ENCODE data around the gene ERVW-1. TPM values are rescaled to one million over a fixed set of nuclear protein-coding genes. Genes with fewer than 3 reads are reported as not detected.
"Not testable (repeated sequence)": the region's sequence is repeated elsewhere in the genome, so short reads cannot be mapped to it uniquely, and the experiment has no call there.

The ERVW-1 gene
- total RNA-seq (not detected), polyA plus RNA-seq (0.14 TPM)
- long read RNA-seq, donor 1: 0 reads
- long read RNA-seq, donor 2: 0 reads
- long read RNA-seq, donor 3: 0 reads
- long read RNA-seq, donor 4: 0 reads
- long read RNA-seq, donor 5, partial matches to known transcripts: 0 of 1 reads
- long read RNA-seq, donor 5, other reads (novel, unspliced or antisense): 0 of 1 reads
- long read RNA-seq, donor 6: 0 reads
- long read RNA-seq, donor 7: 0 reads
- long read RNA-seq, donor 8: 0 reads
- long read RNA-seq, donor 9: 0 reads
- long read RNA-seq, donor 10: 0 reads

- not testable (repeated sequence) for H3K4me3 ChIP-seq (ENCODE audit: low read length in 2 of 2); H3K27ac ChIP-seq (ENCODE audit: low read depth in 1 of 2, low read length in 1 of 2); DNase-seq (ENCODE audit: low read depth in 6 of 9, low spot score in 9 of 9); H3K36me3 ChIP-seq (ENCODE audit: control insufficient read depth in 2 of 2, insufficient read depth in 2 of 2, low read length in 1 of 2); H3K27me3 ChIP-seq (ENCODE audit: control insufficient read depth in 2 of 2, insufficient read depth in 1 of 2, low read length in 1 of 2); H3K9me3 ChIP-seq (ENCODE audit: control insufficient read depth in 2 of 2, insufficient read depth in 1 of 2, low read length in 1 of 2); H3K4me1 ChIP-seq (ENCODE audit: control insufficient read depth in 2 of 2, insufficient read depth in 2 of 2, low read length in 2 of 2)
- 96% methylated on average over 11 of the region's 11 CpGs for whole genome bisulfite sequencing
Measured at GRCh38 chr7:92477681-92478080, at the start of gene ERVW-1. Gene ERVW-1, minus strand, starts transcription at chr7:92477946. Its CDS starts 7,565 bp downstream, at chr7:92470381.

- no peaks in the 10 kb centered on the region for H3K27me3 ChIP-seq (ENCODE audit: control insufficient read depth in 2 of 2, insufficient read depth in 1 of 2, low read length in 1 of 2)
- H3K4me1 ChIP-seq (ENCODE audit: control insufficient read depth in 2 of 2, insufficient read depth in 2 of 2, low read length in 2 of 2): peaks cover 6 to 7% of the 10 kb centered on the region in 2 donors
- peaks cover 0 to 4% of the 10 kb centered on the region in 2 donors for H3K36me3 ChIP-seq (ENCODE audit: control insufficient read depth in 2 of 2, insufficient read depth in 2 of 2, low read length in 1 of 2)
- WGBS: 99% methylated on average over 2 of the region's 2 CpGs
- no peaks in the 10 kb centered on the region for H3K9me3 ChIP-seq (ENCODE audit: control insufficient read depth in 2 of 2, insufficient read depth in 1 of 2, low read length in 1 of 2)
- H3K27ac ChIP-seq (ENCODE audit: low read depth in 1 of 2, low read length in 1 of 2): no peak overlapping the region
- no peak overlapping the region for H3K4me3 ChIP-seq (ENCODE audit: low read length in 2 of 2)
- no peak for DNase-seq (ENCODE audit: low read depth in 6 of 9, low spot score in 9 of 9)
Measured at GRCh38 chr7:92523110-92523509, 45.4 kb upstream of the ERVW-1 start.

GRCh38 chr7:92520024-92520423 is 42.3 kb upstream of the ERVW-1 start:
- no peak overlapping the region for H3K27ac ChIP-seq (ENCODE audit: low read depth in 1 of 2, low read length in 1 of 2)
- H3K27me3 ChIP-seq (ENCODE audit: control insufficient read depth in 2 of 2, insufficient read depth in 1 of 2, low read length in 1 of 2): no peaks in the 10 kb centered on the region
- 92% methylated on average over 1 of the region's 1 CpG for WGBS
- DNase-seq (ENCODE audit: low read depth in 6 of 9, low spot score in 9 of 9): no peak
- peaks cover 3 to 14% of the 10 kb centered on the region in 2 donors for H3K36me3 ChIP-seq (ENCODE audit: control insufficient read depth in 2 of 2, insufficient read depth in 2 of 2, low read length in 1 of 2)
- H3K9me3 ChIP-seq (ENCODE audit: control insufficient read depth in 2 of 2, insufficient read depth in 1 of 2, low read length in 1 of 2): no peaks in the 10 kb centered on the region
- no peak overlapping the region for H3K4me3 ChIP-seq (ENCODE audit: low read length in 2 of 2)
- no peaks in the 10 kb centered on the region for H3K4me1 ChIP-seq (ENCODE audit: control insufficient read depth in 2 of 2, insufficient read depth in 2 of 2, low read length in 2 of 2)

GRCh38 chr7:92517631-92518030 is 39.9 kb upstream of the ERVW-1 start:
- Histone ChIP-seq H3K27ac (ENCODE audit: low read depth in 1 of 2, low read length in 1 of 2) (no peak overlapping the region), H3K27me3 (ENCODE audit: control insufficient read depth in 2 of 2, insufficient read depth in 1 of 2, low read length in 1 of 2) (no peaks in the 10 kb centered on the region), H3K36me3 (ENCODE audit: control insufficient read depth in 2 of 2, insufficient read depth in 2 of 2, low read length in 1 of 2) (peaks cover 3 to 16% of the 10 kb centered on the region in 2 donors), H3K9me3 (ENCODE audit: control insufficient read depth in 2 of 2, insufficient read depth in 1 of 2, low read length in 1 of 2) (no peaks in the 10 kb centered on the region), H3K4me1 (ENCODE audit: control insufficient read depth in 2 of 2, insufficient read depth in 2 of 2, low read length in 2 of 2) (no peaks in the 10 kb centered on the region), H3K4me3 (ENCODE audit: low read length in 2 of 2) (no peak overlapping the region)
- no peak for DNase-seq (ENCODE audit: low read depth in 6 of 9, low spot score in 9 of 9)
- 96% methylated on average over 3 of the region's 3 CpGs for WGBS

- WGBS: 66% methylated on average over 3 of the region's 3 CpGs
- no peak for DNase-seq (ENCODE audit: low read depth in 6 of 9, low spot score in 9 of 9)
Measured at GRCh38 chr7:92513167-92513902, 35.6 kb upstream of the ERVW-1 start.

GRCh38 chr7:92508946-92509345 is 31.2 kb upstream of the ERVW-1 start:
- Histone ChIP-seq H3K9me3 (ENCODE audit: control insufficient read depth in 2 of 2, insufficient read depth in 1 of 2, low read length in 1 of 2) (no peaks in the 10 kb centered on the region), H3K4me3 (ENCODE audit: low read length in 2 of 2) (no peak overlapping the region), H3K27ac (ENCODE audit: low read depth in 1 of 2, low read length in 1 of 2) (no peak overlapping the region), H3K36me3 (ENCODE audit: control insufficient read depth in 2 of 2, insufficient read depth in 2 of 2, low read length in 1 of 2) (peaks cover 0 to 4% of the 10 kb centered on the region in 2 donors), H3K4me1 (ENCODE audit: control insufficient read depth in 2 of 2, insufficient read depth in 2 of 2, low read length in 2 of 2) (no peaks in the 10 kb centered on the region), H3K27me3 (ENCODE audit: control insufficient read depth in 2 of 2, insufficient read depth in 1 of 2, low read length in 1 of 2) (no peaks in the 10 kb centered on the region)
- DNase-seq (ENCODE audit: low read depth in 6 of 9, low spot score in 9 of 9): no peak
- WGBS: 98% methylated on average over 5 of the region's 5 CpGs

More at GRCh38 chr7:92513167-92513902, 35.6 kb upstream of the ERVW-1 start:
- H3K9me3 ChIP-seq (ENCODE audit: control insufficient read depth in 2 of 2, insufficient read depth in 1 of 2, low read length in 1 of 2): no peaks in the 10 kb centered on the region
- no peaks in the 10 kb centered on the region for H3K4me1 ChIP-seq (ENCODE audit: control insufficient read depth in 2 of 2, insufficient read depth in 2 of 2, low read length in 2 of 2)
- H3K4me3 ChIP-seq (ENCODE audit: low read length in 2 of 2): no peak overlapping the region
- peaks cover 3 to 13% of the 10 kb centered on the region in 2 donors for H3K36me3 ChIP-seq (ENCODE audit: control insufficient read depth in 2 of 2, insufficient read depth in 2 of 2, low read length in 1 of 2)
- no peaks in the 10 kb centered on the region for H3K27me3 ChIP-seq (ENCODE audit: control insufficient read depth in 2 of 2, insufficient read depth in 1 of 2, low read length in 1 of 2)
- no peak overlapping the region for H3K27ac ChIP-seq (ENCODE audit: low read depth in 1 of 2, low read length in 1 of 2)

- no peak overlapping the region for H3K27ac ChIP-seq (ENCODE audit: low read depth in 1 of 2, low read length in 1 of 2)
- peaks cover 0 to 7% of the 10 kb centered on the region in 2 donors for H3K36me3 ChIP-seq (ENCODE audit: control insufficient read depth in 2 of 2, insufficient read depth in 2 of 2, low read length in 1 of 2)
- DNase-seq (ENCODE audit: low read depth in 6 of 9, low spot score in 9 of 9): no peak
- H3K27me3 ChIP-seq (ENCODE audit: control insufficient read depth in 2 of 2, insufficient read depth in 1 of 2, low read length in 1 of 2): no peaks in the 10 kb centered on the region
- no peak overlapping the region for H3K4me3 ChIP-seq (ENCODE audit: low read length in 2 of 2)
- no peaks in the 10 kb centered on the region for H3K4me1 ChIP-seq (ENCODE audit: control insufficient read depth in 2 of 2, insufficient read depth in 2 of 2, low read length in 2 of 2)
- WGBS: 98% methylated on average over 2 of the region's 2 CpGs
- H3K9me3 ChIP-seq (ENCODE audit: control insufficient read depth in 2 of 2, insufficient read depth in 1 of 2, low read length in 1 of 2): no peaks in the 10 kb centered on the region
Measured at GRCh38 chr7:92506363-92506762, 28.6 kb upstream of the ERVW-1 start.

GRCh38 chr7:92504563-92504962 is 26.8 kb upstream of the ERVW-1 start:
- no peak for DNase-seq (ENCODE audit: low read depth in 6 of 9, low spot score in 9 of 9)

GRCh38 chr7:92503767-92504166 is 26.0 kb upstream of the ERVW-1 start:
- DNase-seq (ENCODE audit: low read depth in 6 of 9, low spot score in 9 of 9): no peak
- H3K9me3 ChIP-seq (ENCODE audit: control insufficient read depth in 2 of 2, insufficient read depth in 1 of 2, low read length in 1 of 2): no peaks in the 10 kb centered on the region
- peaks cover 8 to 21% of the 10 kb centered on the region in 2 donors for H3K36me3 ChIP-seq (ENCODE audit: control insufficient read depth in 2 of 2, insufficient read depth in 2 of 2, low read length in 1 of 2)
- H3K4me3 ChIP-seq (ENCODE audit: low read length in 2 of 2): no peak overlapping the region
- no peaks in the 10 kb centered on the region for H3K27me3 ChIP-seq (ENCODE audit: control insufficient read depth in 2 of 2, insufficient read depth in 1 of 2, low read length in 1 of 2)
- H3K27ac ChIP-seq (ENCODE audit: low read depth in 1 of 2, low read length in 1 of 2): no peak overlapping the region
- no peaks in the 10 kb centered on the region for H3K4me1 ChIP-seq (ENCODE audit: control insufficient read depth in 2 of 2, insufficient read depth in 2 of 2, low read length in 2 of 2)
- WGBS: 95% methylated on average over 2 of the region's 2 CpGs

More at GRCh38 chr7:92504563-92504962, 26.8 kb upstream of the ERVW-1 start:
- Histone ChIP-seq H3K27ac (ENCODE audit: low read depth in 1 of 2, low read length in 1 of 2) (no peak overlapping the region), H3K27me3 (ENCODE audit: control insufficient read depth in 2 of 2, insufficient read depth in 1 of 2, low read length in 1 of 2) (no peaks in the 10 kb centered on the region), H3K4me1 (ENCODE audit: control insufficient read depth in 2 of 2, insufficient read depth in 2 of 2, low read length in 2 of 2) (no peaks in the 10 kb centered on the region), H3K9me3 (ENCODE audit: control insufficient read depth in 2 of 2, insufficient read depth in 1 of 2, low read length in 1 of 2) (no peaks in the 10 kb centered on the region), H3K36me3 (ENCODE audit: control insufficient read depth in 2 of 2, insufficient read depth in 2 of 2, low read length in 1 of 2) (peaks cover 6 to 19% of the 10 kb centered on the region in 2 donors), H3K4me3 (ENCODE audit: low read length in 2 of 2) (no peak overlapping the region)
- 98% methylated on average over 3 of the region's 3 CpGs for WGBS
